ENCODE data around the gene MAN1C1. TPM values are rescaled to one million over a fixed set of nuclear protein-coding genes. Genes with fewer than 3 reads are reported as not detected.

The MAN1C1 gene
- total RNA-seq, 4 donors from 2014 or later, result 11.0 to 20.9 (median 15.9) TPM

GRCh38 chr1:25755475-25756125 is 139.0 kb downstream of the MAN1C1 start:
- no peak for TF ChIP-seq CTCF (IDR thresholded peaks at IDR 0.05; ENCODE audit: low read depth)

GRCh38 chr1:25756215-25756614 is 139.6 kb downstream of the MAN1C1 start:
- TF ChIP-seq CTCF (IDR thresholded peaks at IDR 0.05; ENCODE audit: low read depth), result no peak

GRCh38 chr1:25757151-25757845 is 140.7 kb downstream of the MAN1C1 start:
- no peak for TF ChIP-seq CTCF (IDR thresholded peaks at IDR 0.05; ENCODE audit: low read depth)

- no peak for TF ChIP-seq CTCF (IDR thresholded peaks at IDR 0.05; ENCODE audit: low read depth)
Measured at GRCh38 chr1:25757846-25758185, 141.2 kb downstream of the MAN1C1 start.

GRCh38 chr1:25758466-25759070 is 142.0 kb downstream of the MAN1C1 start:
- TF ChIP-seq CTCF (IDR thresholded peaks at IDR 0.05; ENCODE audit: low read depth), result no peak

GRCh38 chr1:25760122-25760719 is 143.6 kb downstream of the MAN1C1 start:
- no peak for TF ChIP-seq CTCF (IDR thresholded peaks at IDR 0.05; ENCODE audit: low read depth)

- TF ChIP-seq CTCF (IDR thresholded peaks at IDR 0.05; ENCODE audit: low read depth), result no peak
Measured at GRCh38 chr1:25760871-25761270, 144.3 kb downstream of the MAN1C1 start.

Data from subcutaneous adipose tissue (tissue), 4 donors.